GM12891 (cell line): ENCODE results near the gene CUBN. TPM values are rescaled to one million over a fixed set of nuclear protein-coding genes. Genes with fewer than 3 reads are reported as not detected.

Experiments used
- DNase-seq: peaks from one replicate; pipeline ENCODE4 v3.0.0; 2011; ENCODE audit warnings: low spot score; ENCODE audit not compliant: insufficient read length
- FAIRE-seq: peaks from 2 replicates; lab custom pipeline; 2011; peaks lifted over from hg19 to GRCh38; lab: Jason Lieb, UNC
- PAX5 ChIP-seq: IDR thresholded peaks from 2 replicates; pipeline ENCODE4 v1.6.1; 2011; ENCODE audit warnings: low read length, moderate library complexity, mild to moderate bottlenecking; ENCODE audit not compliant: insufficient read depth, severe bottlenecking
- POLR2A ChIP-seq: IDR thresholded peaks from 2 replicates; pipeline ENCODE4 v1.6.1; 2011; ENCODE audit warnings: low read depth, low read length, control low read depth
- POLR2AphosphoS5 ChIP-seq: IDR thresholded peaks from 2 replicates; pipeline ENCODE4 v1.6.1; 2011; ENCODE audit warnings: low read depth, low read length, control low read depth
- POU2F2 ChIP-seq: IDR thresholded peaks from 2 replicates; pipeline ENCODE4 v1.6.1; 2011; ENCODE audit warnings: low read depth, mild to moderate bottlenecking, control low read depth, low read length, moderate library complexity
- SPI1 ChIP-seq: IDR thresholded peaks from 2 replicates; pipeline ENCODE4 v1.6.1; 2011; ENCODE audit warnings: low read depth, low read length, control low read depth
- TAF1 ChIP-seq: IDR thresholded peaks from 2 replicates; pipeline ENCODE4 v1.6.1; 2011; ENCODE audit warnings: low read depth, low read length, control low read depth
- polyA plus RNA-seq: library from polyadenylated mRNA; unstranded; fragments of >200 nt; gene quantifications from one replicate; pipeline ENCODE4 v1.2.1, GENCODE V29; 2012; ENCODE audit warnings: low read depth, missing spikeins, inconsistent platforms; ENCODE audit not compliant: missing spikeins

The CUBN gene
- polyA plus RNA-seq: 0.04 TPM

- DNase-seq (no peak), FAIRE-seq (no peak)
- TF ChIP-seq POU2F2 (no peak), TAF1 (no peak), POLR2AphosphoS5 (no peak), SPI1 (no peak), POLR2A (no peak), PAX5 (no peak)
Observed at GRCh38 chr10:17129741-17130140, at the start of gene CUBN. Gene CUBN, minus strand, starts transcription at chr10:17129811. Its CDS starts 46 bp downstream, at chr10:17129765.

GRCh38 chr10:17179002-17179401, 49.4 kb upstream of the CUBN start:
- DNase-seq: no peak
- FAIRE-seq: no peak
- no peak for TF ChIP-seq POLR2A
- no peak for TF ChIP-seq POLR2AphosphoS5
- TF ChIP-seq POU2F2: no peak
- TF ChIP-seq SPI1: no peak
- TF ChIP-seq TAF1: no peak
- TF ChIP-seq PAX5: no peak

GRCh38 chr10:17178006-17178405, 48.4 kb upstream of the CUBN start:
- DNase-seq (no peak), FAIRE-seq (no peak)
- TF ChIP-seq TAF1 (no peak), POLR2AphosphoS5 (no peak), POLR2A (no peak), SPI1 (no peak), PAX5 (no peak), POU2F2 (no peak)

DNA sequence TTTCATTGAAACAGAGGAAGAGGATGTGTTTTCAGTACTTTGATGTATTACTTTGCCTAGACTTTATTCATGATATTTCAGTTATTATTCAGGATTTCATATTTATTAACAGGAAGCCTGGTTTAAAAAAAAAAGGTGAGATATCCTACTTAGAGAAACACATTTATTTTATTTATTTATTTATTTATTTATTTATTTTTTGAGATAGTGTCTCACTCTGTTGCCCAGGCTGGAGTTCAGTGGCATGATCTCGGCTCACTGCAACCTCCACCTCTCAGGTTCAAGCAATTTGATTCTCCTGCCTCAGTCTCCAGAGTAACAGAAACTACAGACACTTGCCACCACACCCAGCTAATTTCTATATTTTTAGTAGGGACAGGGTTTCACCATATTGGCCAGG, 47.4 kb upstream of the CUBN start:
- TF ChIP-seq PAX5 (no peak), SPI1 (no peak), POU2F2 (no peak), POLR2A (no peak), TAF1 (no peak), POLR2AphosphoS5 (no peak)
- DNase-seq: no peak
- FAIRE-seq: no peak

DNA sequence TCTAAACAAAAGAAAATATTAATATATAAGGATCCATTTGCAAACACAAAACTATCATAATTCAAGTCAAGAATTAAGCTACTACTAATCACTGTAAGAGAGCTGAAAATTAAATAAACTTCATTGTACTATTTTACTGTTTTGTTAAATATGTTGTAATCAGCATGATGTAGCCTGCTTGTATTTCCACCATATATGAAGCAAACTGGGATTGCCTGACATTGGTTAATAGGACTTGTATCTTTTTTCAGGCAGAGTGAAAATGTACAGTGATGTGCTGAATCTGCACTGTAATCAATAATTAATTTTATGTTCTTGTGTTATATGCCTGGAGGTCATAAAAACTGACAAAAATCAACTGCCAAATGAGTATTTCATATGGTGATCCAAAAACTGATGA, 46.5 kb upstream of the CUBN start:
- FAIRE-seq: no peak
- no peak for TF ChIP-seq POLR2AphosphoS5
- TF ChIP-seq TAF1: no peak
- TF ChIP-seq POU2F2: no peak
- TF ChIP-seq PAX5: no peak
- TF ChIP-seq SPI1: no peak
- no peak for TF ChIP-seq POLR2A
- no peak for DNase-seq

DNA sequence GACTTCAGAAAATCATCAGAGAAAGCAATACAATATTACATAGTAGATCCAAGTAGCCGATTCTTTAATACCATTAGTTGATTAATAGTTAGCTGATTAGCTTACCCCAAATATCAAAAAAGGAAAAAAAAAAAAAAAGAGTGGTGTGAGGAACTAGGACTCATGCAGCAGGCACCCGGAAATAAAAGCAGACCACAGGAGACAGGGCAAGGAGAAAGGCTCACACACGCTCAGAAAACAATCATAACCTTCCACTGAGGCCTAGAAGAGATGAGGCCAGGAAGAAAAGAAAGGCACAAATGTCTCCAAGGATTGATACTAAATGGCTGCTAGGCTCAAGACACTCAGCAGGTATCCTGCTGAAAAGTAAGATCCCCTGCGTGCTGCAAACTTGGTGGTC, 45.9 kb upstream of the CUBN start:
- TF ChIP-seq TAF1 (no peak), POLR2AphosphoS5 (no peak), SPI1 (no peak), POU2F2 (no peak), POLR2A (no peak)
- DNase-seq (no peak), FAIRE-seq (no peak)

DNA sequence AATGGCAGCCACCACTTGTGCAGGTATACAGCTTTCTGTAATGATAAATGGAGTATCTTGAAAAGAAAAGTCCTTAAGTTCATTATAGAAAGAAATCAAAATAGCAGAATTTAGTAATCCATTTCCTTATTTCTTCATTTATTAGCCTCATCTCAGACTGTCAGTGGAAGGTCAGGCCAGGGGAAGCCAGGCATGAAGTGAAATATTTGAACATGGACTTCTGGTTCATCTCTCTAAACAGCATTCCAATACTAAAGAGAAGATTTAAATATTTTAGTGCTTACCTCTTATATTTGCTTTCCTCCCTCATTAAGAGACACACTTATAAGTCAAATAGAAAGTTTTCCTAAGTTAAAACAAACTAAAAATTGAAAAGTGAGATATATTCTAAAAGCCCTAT, 45.0 kb upstream of the CUBN start:
- no peak for FAIRE-seq

DNA sequence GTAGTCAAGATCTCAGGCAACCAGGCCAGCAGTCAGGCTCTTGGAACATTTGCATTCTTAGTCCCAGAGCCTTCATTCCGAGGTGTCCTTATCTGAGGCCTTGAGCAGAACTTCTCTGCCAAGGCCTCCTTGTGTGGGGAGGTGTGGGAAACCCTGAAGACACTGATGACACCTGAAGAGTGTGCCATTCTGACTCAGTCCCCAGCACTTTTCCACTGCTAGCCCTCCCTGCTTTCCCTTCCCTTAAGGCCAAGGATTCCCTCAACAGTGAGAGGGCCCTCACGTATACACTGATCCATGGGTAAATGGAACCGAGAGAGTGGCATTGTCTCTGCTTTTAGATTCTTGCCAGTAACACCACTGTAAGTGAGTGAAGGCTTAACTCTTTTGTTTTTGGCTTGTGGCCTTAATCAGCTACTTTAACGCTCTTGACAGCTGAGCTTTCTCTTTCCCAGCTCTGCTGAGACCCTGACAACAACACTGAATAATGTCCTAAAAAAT, 41.6 kb upstream of the CUBN start:
- FAIRE-seq (no peak), DNase-seq (no peak)
- no peak for TF ChIP-seq TAF1
- no peak for TF ChIP-seq PAX5
- no peak for TF ChIP-seq POLR2AphosphoS5
- no peak for TF ChIP-seq POU2F2
- TF ChIP-seq POLR2A: no peak
- TF ChIP-seq SPI1: no peak

More for the DNA sequence above, 45.0 kb upstream of the CUBN start:
- TF ChIP-seq POU2F2 (no peak), POLR2AphosphoS5 (no peak), TAF1 (no peak)
- DNase-seq: no peak

- FAIRE-seq (no peak), DNase-seq (no peak)
- no peak for TF ChIP-seq POLR2AphosphoS5
- TF ChIP-seq POU2F2: no peak
- TF ChIP-seq TAF1: no peak
Observed at GRCh38 chr10:17169803-17170202, 40.2 kb upstream of the CUBN start.

- no peak for TF ChIP-seq POLR2AphosphoS5
- TF ChIP-seq POLR2A: no peak
- TF ChIP-seq SPI1: no peak
- no peak for TF ChIP-seq TAF1
- TF ChIP-seq PAX5: no peak
- TF ChIP-seq POU2F2: no peak
- FAIRE-seq: no peak
- no peak for DNase-seq
Observed at GRCh38 chr10:17166699-17167098, 37.1 kb upstream of the CUBN start.

DNA sequence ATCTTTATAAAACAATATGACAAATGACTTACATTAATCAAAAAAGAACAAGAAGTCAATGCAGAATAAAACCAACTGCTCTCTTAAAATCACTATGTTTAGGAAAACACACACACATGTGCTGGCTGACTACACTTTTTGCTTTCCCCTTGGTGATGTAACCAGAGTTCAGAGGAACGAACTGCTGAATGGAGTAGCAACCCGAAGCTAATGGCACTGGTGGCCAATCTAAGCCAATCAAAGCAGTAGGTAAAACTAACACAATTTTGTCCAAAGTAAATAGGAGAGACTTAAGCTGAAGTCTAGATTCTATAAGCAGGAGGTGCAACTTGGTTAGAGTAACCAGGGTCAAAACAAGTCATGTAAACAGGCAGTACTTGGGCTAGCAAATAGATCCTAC, 33.2 kb upstream of the CUBN start:
- TF ChIP-seq POLR2AphosphoS5 (no peak), POU2F2 (no peak), PAX5 (no peak), POLR2A (no peak), SPI1 (no peak), TAF1 (no peak)
- DNase-seq (no peak), FAIRE-seq (no peak)
